Neural progenitor cell (in vitro differentiated cells): Measurements from ENCODE around the gene FOXK2. TPM values are rescaled to one million over a fixed set of nuclear protein-coding genes. Genes with fewer than 3 reads are reported as not detected.

ENCODE experiments used
- DNase-seq: peaks from one replicate; pipeline ENCODE4 v3.0.0-alpha.2; 2016; ENCODE audit warnings: low spot score
- H2AFZ ChIP-seq: fragments of 200-600 bp; sonication (generic); replicated peaks from 2 replicates; pipeline ENCODE4 v1.6.1; 2016; ENCODE audit warnings: antibody characterized with exemption
- H3F3A ChIP-seq: fragments of 200-600 bp; sonication (generic); 2 replicates; pipeline ENCODE4 v1.6.1; 2016; ENCODE audit warnings: antibody characterized with exemption, low read depth
- H3K27ac ChIP-seq: fragments of 200-600 bp; sonication (generic); 2 replicates; pipeline ENCODE4 v1.5.1; 2016; ENCODE audit warnings: mild to moderate bottlenecking
- H3K27me3 ChIP-seq: fragments of 200-600 bp; sonication (generic); 2 replicates; pipeline ENCODE4 v1.6.1; 2016; ENCODE audit warnings: mild to moderate bottlenecking, moderate library complexity
- H3K36me3 ChIP-seq: fragments of 200-600 bp; sonication (generic); 2 replicates; pipeline ENCODE4 v1.5.1; 2016
- H3K4me1 ChIP-seq: fragments of 200-600 bp; sonication (generic); 2 replicates; pipeline ENCODE4 v1.6.1; 2016; ENCODE audit warnings: mixed run types
- H3K4me2 ChIP-seq: fragments of 200-600 bp; sonication (generic); 2 replicates; pipeline ENCODE4 v1.6.1; 2016
- H3K4me3 ChIP-seq: fragments of 200-600 bp; sonication (generic); 2 replicates; pipeline ENCODE4 v1.5.1; 2016
- H3K79me2 ChIP-seq: fragments of 200-600 bp; sonication (generic); 2 replicates; pipeline ENCODE4 v1.6.1; 2016; ENCODE audit warnings: low read depth
- H3K9ac ChIP-seq: fragments of 200-600 bp; sonication (generic); 2 replicates; pipeline ENCODE4 v1.6.1; 2016
- H3K9me3 ChIP-seq: fragments of 200-600 bp; sonication (generic); 2 replicates; pipeline ENCODE4 v1.5.1; 2016; ENCODE audit warnings: low read depth
- H4K20me1 ChIP-seq: fragments of 200-600 bp; sonication (generic); 2 replicates; pipeline ENCODE4 v1.6.1; 2016; ENCODE audit warnings: low read depth
- H3K27ac Mint-ChIP-seq: 3 replicates; pipeline ENCODE4 v1.8.0; 2021; ENCODE audit warnings: mixed read lengths
- H3K27me3 Mint-ChIP-seq: 2 replicates; pipeline ENCODE4 v1.8.0; 2022; ENCODE audit warnings: low read depth, mild to moderate bottlenecking, inconsistent platforms, moderate library complexity, mixed read lengths; ENCODE audit not compliant: insufficient read depth
- H3K36me3 Mint-ChIP-seq: 3 replicates; pipeline ENCODE4 v1.8.0; 2021; ENCODE audit warnings: mixed read lengths
- H3K4me1 Mint-ChIP-seq: 3 replicates; pipeline ENCODE4 v1.8.0; 2021; ENCODE audit warnings: mixed read lengths
- H3K4me3 Mint-ChIP-seq: 3 replicates; pipeline ENCODE4 v1.8.0; 2021; ENCODE audit warnings: mild to moderate bottlenecking, moderate library complexity, mixed read lengths
- H3K9me3 Mint-ChIP-seq: 3 replicates; pipeline ENCODE4 v1.8.0; 2020; ENCODE audit warnings: mixed read lengths
- EZH2 ChIP-seq: fragments of 200-600 bp; sonication (generic); IDR thresholded peaks from 2 replicates; pipeline ENCODE4 v1.6.1; 2017; ENCODE audit warnings: antibody characterized with exemption, mild to moderate bottlenecking, moderate library complexity
- EZH2phosphoT487 ChIP-seq: fragments of 200-600 bp; sonication (generic); IDR thresholded peaks from 2 replicates; pipeline ENCODE4 v1.6.1; 2017; ENCODE audit warnings: antibody characterized with exemption
- total RNA-seq: library from RNA; depleted of rRNA; stranded (reverse); fragments of >200 nt; gene quantifications from 2 replicates; pipeline ENCODE4 v1.2.3, GENCODE V29; 2015; ENCODE audit warnings: low replicate concordance
- TF ChIP-seq, protein P1 (sequence below): fragments of 200-600 bp; sonication (generic); IDR thresholded peaks from 2 replicates; pipeline ENCODE4 v1.5.1; 2017; ENCODE audit warnings: antibody characterized with exemption, mild to moderate bottlenecking

The FOXK2 gene
- total RNA-seq, 1 donor from 2014 or later: 28.1 TPM

- peaks cover 17% of the 10 kb centered on the region for H4K20me1 ChIP-seq
- no peak overlapping the region for H3K4me3 ChIP-seq
- no peaks in the 10 kb centered on the region for H3K79me2 ChIP-seq
- H3K4me1 Mint-ChIP-seq: no peaks in the 10 kb centered on the region
- no peak overlapping the region for H3K4me3 Mint-ChIP-seq
- no peak for DNase-seq
- H3K27ac Mint-ChIP-seq: no peak overlapping the region
- no peak overlapping the region for H2AFZ ChIP-seq
- no peak overlapping the region for H3K4me2 ChIP-seq
- H3K4me1 ChIP-seq: no peaks in the 10 kb centered on the region
- no peaks in the 10 kb centered on the region for H3K9me3 Mint-ChIP-seq
- TF ChIP-seq, protein P1, sequence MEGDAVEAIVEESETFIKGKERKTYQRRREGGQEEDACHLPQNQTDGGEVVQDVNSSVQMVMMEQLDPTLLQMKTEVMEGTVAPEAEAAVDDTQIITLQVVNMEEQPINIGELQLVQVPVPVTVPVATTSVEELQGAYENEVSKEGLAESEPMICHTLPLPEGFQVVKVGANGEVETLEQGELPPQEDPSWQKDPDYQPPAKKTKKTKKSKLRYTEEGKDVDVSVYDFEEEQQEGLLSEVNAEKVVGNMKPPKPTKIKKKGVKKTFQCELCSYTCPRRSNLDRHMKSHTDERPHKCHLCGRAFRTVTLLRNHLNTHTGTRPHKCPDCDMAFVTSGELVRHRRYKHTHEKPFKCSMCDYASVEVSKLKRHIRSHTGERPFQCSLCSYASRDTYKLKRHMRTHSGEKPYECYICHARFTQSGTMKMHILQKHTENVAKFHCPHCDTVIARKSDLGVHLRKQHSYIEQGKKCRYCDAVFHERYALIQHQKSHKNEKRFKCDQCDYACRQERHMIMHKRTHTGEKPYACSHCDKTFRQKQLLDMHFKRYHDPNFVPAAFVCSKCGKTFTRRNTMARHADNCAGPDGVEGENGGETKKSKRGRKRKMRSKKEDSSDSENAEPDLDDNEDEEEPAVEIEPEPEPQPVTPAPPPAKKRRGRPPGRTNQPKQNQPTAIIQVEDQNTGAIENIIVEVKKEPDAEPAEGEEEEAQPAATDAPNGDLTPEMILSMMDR: no peak
- TF ChIP-seq EZH2phosphoT487: no peak
- H3F3A ChIP-seq: no peaks in the 10 kb centered on the region
- no peak overlapping the region for H3K27ac ChIP-seq
- peaks cover 2% of the 10 kb centered on the region for H3K27me3 Mint-ChIP-seq
- H3K9me3 ChIP-seq: no peaks in the 10 kb centered on the region
- H3K36me3 ChIP-seq: peaks cover 7% of the 10 kb centered on the region
- H3K9ac ChIP-seq: no peak overlapping the region
- no peaks in the 10 kb centered on the region for H3K27me3 ChIP-seq
- peaks cover 28% of the 10 kb centered on the region for H3K36me3 Mint-ChIP-seq
Observed at GRCh38 chr17:82475458-82475857, 44.1 kb upstream of the FOXK2 start.

GRCh38 chr17:82477934-82478333, 41.6 kb upstream of the FOXK2 start:
- TF ChIP-seq EZH2: no peak
- TF ChIP-seq EZH2phosphoT487: no peak
- TF ChIP-seq, protein P1: no peak
- Histone ChIP-seq H3K79me2 (no peaks in the 10 kb centered on the region), H2AFZ (no peak overlapping the region), H3K36me3 (peaks cover 10% of the 10 kb centered on the region), H3K4me1 (no peaks in the 10 kb centered on the region), H3K4me2 (no peak overlapping the region), H3K4me3 (no peak overlapping the region), H3K9me3 (no peaks in the 10 kb centered on the region), H3K27ac (no peak overlapping the region), H4K20me1 (peaks cover 20% of the 10 kb centered on the region), H3F3A (no peaks in the 10 kb centered on the region), H3K9ac (no peak overlapping the region), H3K27me3 (no peaks in the 10 kb centered on the region)
- Mint-ChIP-seq H3K27me3 (peaks cover 2% of the 10 kb centered on the region), H3K36me3 (peaks cover 27% of the 10 kb centered on the region), H3K9me3 (no peaks in the 10 kb centered on the region), H3K4me1 (no peaks in the 10 kb centered on the region), H3K27ac (no peak overlapping the region), H3K4me3 (no peak overlapping the region)
- no peak for DNase-seq

DNA sequence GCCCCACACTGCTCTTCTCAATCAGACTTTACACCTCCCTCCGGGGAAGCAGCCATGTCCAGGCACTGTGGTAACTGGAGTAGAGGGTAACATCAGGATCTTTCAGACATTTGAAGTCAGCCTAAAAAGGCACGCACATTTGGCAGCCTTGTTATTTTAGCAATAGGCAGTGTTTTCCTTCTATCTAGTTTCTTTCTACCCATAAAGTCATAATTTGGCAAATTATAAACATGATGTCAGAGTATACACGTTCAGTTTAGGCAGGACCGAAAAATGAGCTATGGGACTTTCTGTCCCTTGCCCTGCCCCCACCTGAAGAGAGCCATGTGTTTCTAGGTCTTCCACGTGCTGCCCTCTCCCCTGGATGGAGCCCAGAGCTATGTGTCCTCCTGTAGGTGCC, 39.9 kb upstream of the FOXK2 start:
- Histone ChIP-seq H3K27ac (no peak overlapping the region), H3K9ac (no peak overlapping the region), H3K36me3 (peaks cover 4% of the 10 kb centered on the region), H3K9me3 (no peaks in the 10 kb centered on the region), H3K27me3 (no peaks in the 10 kb centered on the region), H2AFZ (no peak overlapping the region), H3F3A (no peaks in the 10 kb centered on the region), H3K4me3 (no peak overlapping the region), H4K20me1 (peaks cover 13% of the 10 kb centered on the region), H3K4me1 (no peaks in the 10 kb centered on the region), H3K79me2 (no peaks in the 10 kb centered on the region), H3K4me2 (no peak overlapping the region)
- Mint-ChIP-seq H3K27me3 (peaks cover 2% of the 10 kb centered on the region), H3K27ac (no peak overlapping the region), H3K4me3 (no peak overlapping the region), H3K36me3 (peaks cover 33% of the 10 kb centered on the region), H3K9me3 (no peaks in the 10 kb centered on the region), H3K4me1 (no peaks in the 10 kb centered on the region)
- DNase-seq: no peak
- no peak for TF ChIP-seq EZH2
- TF ChIP-seq, protein P1: no peak
- no peak for TF ChIP-seq EZH2phosphoT487
